Measurements from ENCODE around the gene SEC23IP. TPM values are rescaled to one million over a fixed set of nuclear protein-coding genes. Genes with fewer than 3 reads are reported as not detected.
"Not testable (repeated sequence)": the region's sequence is repeated elsewhere in the genome, so short reads cannot be mapped to it uniquely, and the experiment has no call there.

Gene SEC23IP
- total RNA-seq, 4 donors from 2014 or later, result 8.7 to 70.9 (median 26.5) TPM

DNA sequence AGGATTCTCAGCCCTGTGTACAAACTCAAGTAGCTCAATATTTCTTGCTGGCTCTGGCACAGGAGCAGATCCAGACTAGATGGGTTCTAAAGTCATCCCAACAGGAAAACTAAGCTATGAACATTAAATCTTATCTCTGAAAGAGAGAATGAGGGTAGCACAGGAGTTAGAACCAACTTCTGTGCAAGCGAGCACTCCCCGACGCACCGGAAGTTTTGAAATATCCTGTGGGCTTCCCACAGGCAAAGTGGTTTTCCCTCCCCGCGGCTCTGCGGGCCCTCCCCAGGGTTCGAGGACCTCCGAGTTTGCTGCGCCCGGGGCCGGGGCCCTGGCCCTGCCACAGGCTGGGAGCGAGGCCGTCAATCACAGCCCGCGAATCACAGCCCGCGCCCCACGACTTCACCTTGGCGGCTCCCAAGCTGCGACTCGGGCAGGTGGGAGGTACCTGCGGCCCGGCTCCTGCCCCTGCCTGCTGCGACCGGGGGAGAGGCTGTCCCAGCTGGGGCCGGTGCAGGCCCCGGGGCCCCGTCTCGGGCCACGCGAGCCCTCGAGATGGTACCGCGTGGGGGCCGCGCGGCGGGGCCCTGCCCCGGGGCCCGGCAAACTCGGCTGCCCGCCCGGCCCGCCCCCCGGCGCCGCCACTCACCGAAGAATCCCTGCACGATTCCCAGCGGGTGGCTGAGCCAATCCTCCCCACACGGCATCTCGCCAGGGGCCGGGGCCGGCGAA is 20.5 kb upstream of the SEC23IP start:
- no peaks in the 10 kb centered on the region for H3K36me3 ChIP-seq
- peak; percentile 34 to 59 for DNase-seq
- intact Hi-C loops (cut with DNase I; ENCODE audit: low total_unique reads), result no loop called here
- no peaks in the 10 kb centered on the region for H3K9me3 ChIP-seq
- H3K27ac ChIP-seq, result peak overlapping the region; percentile 85 to 91
- H3K4me1 ChIP-seq, result no peaks in the 10 kb centered on the region
- no peak for TF ChIP-seq POLR2A (IDR thresholded peaks at IDR 0.05)
- TF ChIP-seq, protein P1, sequence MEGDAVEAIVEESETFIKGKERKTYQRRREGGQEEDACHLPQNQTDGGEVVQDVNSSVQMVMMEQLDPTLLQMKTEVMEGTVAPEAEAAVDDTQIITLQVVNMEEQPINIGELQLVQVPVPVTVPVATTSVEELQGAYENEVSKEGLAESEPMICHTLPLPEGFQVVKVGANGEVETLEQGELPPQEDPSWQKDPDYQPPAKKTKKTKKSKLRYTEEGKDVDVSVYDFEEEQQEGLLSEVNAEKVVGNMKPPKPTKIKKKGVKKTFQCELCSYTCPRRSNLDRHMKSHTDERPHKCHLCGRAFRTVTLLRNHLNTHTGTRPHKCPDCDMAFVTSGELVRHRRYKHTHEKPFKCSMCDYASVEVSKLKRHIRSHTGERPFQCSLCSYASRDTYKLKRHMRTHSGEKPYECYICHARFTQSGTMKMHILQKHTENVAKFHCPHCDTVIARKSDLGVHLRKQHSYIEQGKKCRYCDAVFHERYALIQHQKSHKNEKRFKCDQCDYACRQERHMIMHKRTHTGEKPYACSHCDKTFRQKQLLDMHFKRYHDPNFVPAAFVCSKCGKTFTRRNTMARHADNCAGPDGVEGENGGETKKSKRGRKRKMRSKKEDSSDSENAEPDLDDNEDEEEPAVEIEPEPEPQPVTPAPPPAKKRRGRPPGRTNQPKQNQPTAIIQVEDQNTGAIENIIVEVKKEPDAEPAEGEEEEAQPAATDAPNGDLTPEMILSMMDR (IDR thresholded peaks at IDR 0.05), result no peak
- H3K27me3 ChIP-seq, result no peaks in the 10 kb centered on the region
- peak overlapping the region; percentile 61 to 83 for H3K4me3 ChIP-seq

DNA sequence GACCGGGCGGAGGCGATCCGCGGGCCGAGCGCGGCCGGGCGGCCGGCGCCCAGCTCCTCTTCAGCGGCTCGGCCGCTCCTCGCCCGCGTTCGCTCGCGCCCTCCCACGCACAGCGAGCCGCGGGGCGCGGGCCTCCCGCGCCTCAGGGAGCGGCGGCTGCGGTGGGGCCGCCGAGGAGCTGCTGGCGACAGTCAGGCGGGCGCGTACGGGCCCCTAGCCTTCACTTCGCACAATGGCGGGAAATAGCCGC is 20.0 kb upstream of the SEC23IP start, which contains the start of gene MCMBP:
MCMBP (minus strand) TSS at position 234 of the 250 bp plus-strand sequence. CDS start 259 bp downstream, outside the sequence.
- peak within 1 kb of the TSS; percentile 85 to 91 for H3K27ac ChIP-seq
- no peaks in the 10 kb centered on the region for H3K27me3 ChIP-seq
- DNase-seq, result no peak
- no peaks in the 10 kb centered on the region for H3K36me3 ChIP-seq
- intact Hi-C loops (cut with DNase I; ENCODE audit: low total_unique reads), result no loop called here
- H3K9me3 ChIP-seq, result no peaks in the 10 kb centered on the region
- peak within 1 kb of the TSS; percentile 61 to 83 for H3K4me3 ChIP-seq
- no peaks in the 10 kb centered on the region for H3K4me1 ChIP-seq
- peak; percentile 88 to 90 for TF ChIP-seq POLR2A (IDR thresholded peaks at IDR 0.05)
- TF ChIP-seq, protein P1 (IDR thresholded peaks at IDR 0.05), result peak in 1 of 4 experiments; percentile 17

DNA sequence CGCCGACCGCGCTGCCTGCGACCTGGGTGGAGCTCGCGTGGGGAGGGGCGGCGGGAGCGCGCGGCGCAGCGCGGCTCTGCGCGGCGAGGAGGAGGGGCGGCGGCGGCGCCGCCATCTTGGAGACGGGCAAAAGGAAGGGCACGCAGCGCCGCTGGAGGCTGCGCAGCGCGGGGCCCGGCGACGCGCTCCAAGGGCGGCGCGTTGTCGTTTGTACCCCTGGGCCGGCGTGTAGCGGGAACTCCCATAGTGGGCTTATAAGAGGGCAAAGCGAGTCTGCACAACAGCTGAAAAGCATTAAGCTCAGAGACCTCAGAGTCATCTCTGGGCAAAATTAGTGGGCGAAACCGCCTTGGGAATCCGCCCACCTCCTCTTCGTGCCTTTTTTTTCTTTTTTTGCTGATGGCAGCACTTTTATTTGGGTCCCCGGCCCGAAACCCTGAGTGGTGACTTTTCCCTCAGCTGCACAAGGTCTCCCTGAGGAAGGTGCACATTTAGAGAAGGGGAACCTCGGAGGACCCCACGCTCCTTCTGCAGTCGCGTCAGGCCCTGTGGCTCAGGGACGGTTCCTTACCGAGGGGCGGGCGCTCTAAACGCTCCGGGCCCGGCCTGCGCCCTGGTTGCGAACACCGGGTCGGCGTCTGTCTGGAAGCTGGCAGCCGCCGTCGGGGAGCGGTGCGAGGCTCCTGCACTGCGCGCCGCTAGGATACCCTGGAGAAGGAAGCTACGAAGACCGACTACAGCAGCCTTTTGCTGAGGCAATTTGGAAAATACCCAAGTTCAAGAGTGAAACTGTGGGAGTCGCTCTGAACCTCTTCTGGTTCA is 19.5 kb upstream of the SEC23IP start:
- H3K9me3 ChIP-seq, result no peaks in the 10 kb centered on the region
- peak overlapping the region; percentile 61 to 83 for H3K4me3 ChIP-seq
- H3K36me3 ChIP-seq, result no peaks in the 10 kb centered on the region
- peak; percentile 80 to 88 for DNase-seq
- no peaks in the 10 kb centered on the region for H3K27me3 ChIP-seq
- H3K27ac ChIP-seq, result peak overlapping the region; percentile 85 to 91
- TF ChIP-seq, protein P1 (IDR thresholded peaks at IDR 0.05), result peak in 2 of 4 experiments; percentile 7 to 18
- TF ChIP-seq POLR2A (IDR thresholded peaks at IDR 0.05), result peak in 1 of 2 donors; percentile 48
- no peaks in the 10 kb centered on the region for H3K4me1 ChIP-seq
- intact Hi-C loops (cut with DNase I; ENCODE audit: low total_unique reads), result no loop called here

DNA sequence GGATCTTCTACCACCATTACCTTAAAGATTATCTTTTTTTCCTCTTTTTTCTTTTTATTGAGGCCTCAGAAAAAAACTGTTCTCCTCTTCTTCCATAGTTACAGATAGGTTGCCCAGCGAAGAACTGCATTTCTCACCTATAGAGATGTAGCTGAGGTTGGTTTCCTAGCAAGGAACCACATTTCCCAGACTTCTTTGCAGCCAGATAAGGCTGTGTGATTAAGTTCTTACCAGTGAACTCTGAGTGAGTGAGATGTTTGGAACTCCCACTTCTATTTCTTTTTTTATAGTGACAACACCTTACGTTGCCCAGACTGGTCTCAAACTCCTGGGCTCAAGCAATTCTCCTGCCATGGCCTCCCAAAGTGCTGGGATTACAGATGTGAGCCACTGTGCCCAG is 14.0 kb upstream of the SEC23IP start:
- no peak overlapping the region for H3K27ac ChIP-seq
- H3K27me3 ChIP-seq, result no peaks in the 10 kb centered on the region
- no peaks in the 10 kb centered on the region for H3K36me3 ChIP-seq
- intact Hi-C loops (cut with DNase I; ENCODE audit: low total_unique reads), result no loop called here
- no peak overlapping the region for H3K4me3 ChIP-seq
- no peak for DNase-seq
- no peaks in the 10 kb centered on the region for H3K9me3 ChIP-seq
- TF ChIP-seq, protein P1 (IDR thresholded peaks at IDR 0.05), result no peak
- TF ChIP-seq POLR2A (IDR thresholded peaks at IDR 0.05), result no peak
- no peaks in the 10 kb centered on the region for H3K4me1 ChIP-seq

DNA sequence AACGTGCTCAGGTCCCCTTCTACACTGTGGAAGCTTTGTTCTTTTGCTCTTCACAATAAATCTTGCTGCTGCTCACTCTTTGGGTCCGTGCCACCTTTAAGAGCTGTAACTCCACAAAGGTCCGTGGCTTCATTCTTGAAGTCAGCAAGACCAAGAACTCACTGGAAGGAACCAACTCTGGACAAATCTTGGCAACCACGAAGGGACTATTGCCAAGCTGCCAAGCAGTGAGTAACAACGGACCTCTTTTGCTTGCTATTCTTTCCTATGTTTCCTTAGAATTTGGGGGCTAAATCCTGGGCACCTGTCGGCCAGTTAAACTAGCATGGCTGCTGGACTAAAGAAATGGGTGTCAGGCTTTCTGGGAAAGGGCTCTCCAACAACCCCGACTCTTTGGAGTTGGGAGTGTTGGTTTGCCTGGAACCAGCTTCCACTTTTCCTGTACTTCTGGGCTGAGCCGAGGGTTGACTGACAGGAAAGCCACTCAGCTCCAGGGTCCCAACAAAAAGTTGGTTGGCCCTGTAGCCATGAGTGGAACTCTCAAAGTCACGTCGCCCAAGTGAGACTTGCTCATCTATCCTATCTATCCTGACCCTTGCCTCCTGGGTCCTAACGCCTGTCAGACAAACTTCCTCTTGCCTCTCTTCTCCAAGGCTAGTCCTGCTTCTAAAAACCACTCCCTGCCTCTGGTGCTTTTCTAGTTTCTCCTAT is 8.5 kb upstream of the SEC23IP start:
- intact Hi-C loops (cut with DNase I; ENCODE audit: low total_unique reads), result not testable (repeated sequence)

DNA sequence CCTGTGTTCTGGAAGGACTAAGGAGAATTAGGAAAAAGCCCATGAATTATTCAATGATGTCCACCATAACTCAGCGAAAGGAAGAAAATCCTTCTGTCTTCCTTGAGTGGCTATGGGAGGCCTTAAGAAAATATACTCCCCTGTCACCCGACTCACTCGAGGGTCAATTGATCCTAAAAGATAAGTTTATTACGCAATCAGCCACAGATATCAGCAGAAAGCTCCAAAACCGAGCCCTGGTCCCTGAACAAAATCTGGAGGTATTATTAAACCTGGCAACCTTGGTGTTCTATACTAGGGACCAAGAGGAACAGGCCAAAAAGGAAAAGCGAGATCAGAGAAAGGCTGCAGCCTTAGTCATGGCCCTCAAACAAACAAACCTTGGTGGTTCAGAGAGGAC is 6.5 kb upstream of the SEC23IP start:
- H3K27ac ChIP-seq; intact Hi-C loops (cut with DNase I; ENCODE audit: low total_unique reads); H3K4me1 ChIP-seq; H3K9me3 ChIP-seq; H3K36me3 ChIP-seq; DNase-seq; H3K4me3 ChIP-seq; H3K27me3 ChIP-seq: not testable (repeated sequence)

More for the DNA sequence above, 8.5 kb upstream of the SEC23IP start:
- not testable (repeated sequence) for DNase-seq, H3K9me3 ChIP-seq, H3K27me3 ChIP-seq, H3K4me1 ChIP-seq, H3K4me3 ChIP-seq, H3K36me3 ChIP-seq, H3K27ac ChIP-seq

DNA sequence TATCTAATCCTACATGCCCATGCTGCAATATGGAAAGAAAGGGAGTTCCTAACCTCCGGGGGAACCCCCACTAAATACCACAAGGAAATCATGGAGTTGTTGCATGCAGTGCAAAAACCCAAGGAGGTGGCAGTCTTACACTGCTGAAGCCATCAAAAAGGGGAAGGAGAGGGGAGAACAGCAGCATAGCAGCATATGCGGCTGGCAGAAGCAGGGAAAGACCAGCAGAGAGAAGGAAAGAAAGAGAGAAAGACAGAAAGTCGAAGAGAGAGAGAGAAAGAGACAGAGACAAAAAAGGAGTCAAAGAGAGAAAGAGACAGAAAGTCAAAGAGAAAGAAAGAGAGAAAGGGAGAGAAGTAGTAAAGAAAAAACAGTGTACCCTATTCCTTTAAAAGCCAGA is 3.8 kb upstream of the SEC23IP start:
- DNase-seq; intact Hi-C loops (cut with DNase I; ENCODE audit: low total_unique reads): not testable (repeated sequence)

DNA sequence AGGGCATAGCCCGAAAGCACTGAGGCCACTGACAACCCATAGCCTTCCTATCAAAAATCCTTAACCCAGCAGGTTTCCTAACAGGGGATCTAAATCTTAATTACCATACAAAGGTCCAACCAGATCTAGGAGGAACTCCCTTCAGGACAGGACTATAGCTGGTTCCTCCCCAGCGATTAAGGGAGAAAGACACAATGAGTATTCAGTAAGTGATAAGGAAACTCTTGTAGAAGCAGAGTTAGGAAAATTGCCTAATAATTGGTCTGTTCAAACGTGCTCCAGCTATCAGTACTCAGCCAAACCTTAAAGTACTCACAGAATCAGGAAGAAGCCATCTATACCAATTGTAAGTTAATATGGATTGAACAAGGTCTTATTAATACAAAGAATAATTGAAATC is 3.3 kb upstream of the SEC23IP start:
- intact Hi-C loops (cut with DNase I; ENCODE audit: low total_unique reads); H3K4me3 ChIP-seq; H3K27ac ChIP-seq; H3K36me3 ChIP-seq; DNase-seq; H3K27me3 ChIP-seq; H3K9me3 ChIP-seq: not testable (repeated sequence)
- peaks cover 0 to 11% of the 10 kb centered on the region in 2 donors for H3K4me1 ChIP-seq

More for the DNA sequence above, 3.8 kb upstream of the SEC23IP start:
- H3K27me3 ChIP-seq, H3K4me1 ChIP-seq, H3K4me3 ChIP-seq, H3K9me3 ChIP-seq, H3K27ac ChIP-seq, H3K36me3 ChIP-seq: not testable (repeated sequence)
